ENCODE measurements around the gene LHFPL3.
"Not testable (repeated sequence)": the region's sequence is repeated elsewhere in the genome, so short reads cannot be mapped to it uniquely, and the experiment has no call there.

LHFPL3 gene

DNA sequence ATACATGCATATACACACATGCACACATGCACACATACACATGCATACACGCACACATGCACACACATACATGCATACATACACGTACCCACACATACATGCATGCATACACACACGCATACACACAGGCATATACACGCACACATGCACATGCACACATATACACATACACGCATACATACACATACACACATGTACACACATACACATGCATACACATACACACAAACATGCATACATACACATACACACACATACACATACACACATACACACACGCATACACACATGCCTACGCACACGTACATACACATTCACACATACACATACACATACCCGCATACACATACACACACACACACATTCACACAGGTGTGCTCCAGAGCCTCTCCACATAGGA is 604.6 kb downstream of the LHFPL3 start:
- Histone ChIP-seq H3K9me3 (ENCODE audit: severe bottlenecking) (no peaks in the 10 kb centered on the region), H3K36me3 (no peaks in the 10 kb centered on the region), H3K4me3 (ENCODE audit: low read depth, low read length) (no peak overlapping the region), H3K27ac (no peak overlapping the region), H3K27me3 (ENCODE audit: insufficient read depth, low read depth, severe bottlenecking) (no peaks in the 10 kb centered on the region)
- DNase-seq, result no peak
- TF ChIP-seq, protein P1, sequence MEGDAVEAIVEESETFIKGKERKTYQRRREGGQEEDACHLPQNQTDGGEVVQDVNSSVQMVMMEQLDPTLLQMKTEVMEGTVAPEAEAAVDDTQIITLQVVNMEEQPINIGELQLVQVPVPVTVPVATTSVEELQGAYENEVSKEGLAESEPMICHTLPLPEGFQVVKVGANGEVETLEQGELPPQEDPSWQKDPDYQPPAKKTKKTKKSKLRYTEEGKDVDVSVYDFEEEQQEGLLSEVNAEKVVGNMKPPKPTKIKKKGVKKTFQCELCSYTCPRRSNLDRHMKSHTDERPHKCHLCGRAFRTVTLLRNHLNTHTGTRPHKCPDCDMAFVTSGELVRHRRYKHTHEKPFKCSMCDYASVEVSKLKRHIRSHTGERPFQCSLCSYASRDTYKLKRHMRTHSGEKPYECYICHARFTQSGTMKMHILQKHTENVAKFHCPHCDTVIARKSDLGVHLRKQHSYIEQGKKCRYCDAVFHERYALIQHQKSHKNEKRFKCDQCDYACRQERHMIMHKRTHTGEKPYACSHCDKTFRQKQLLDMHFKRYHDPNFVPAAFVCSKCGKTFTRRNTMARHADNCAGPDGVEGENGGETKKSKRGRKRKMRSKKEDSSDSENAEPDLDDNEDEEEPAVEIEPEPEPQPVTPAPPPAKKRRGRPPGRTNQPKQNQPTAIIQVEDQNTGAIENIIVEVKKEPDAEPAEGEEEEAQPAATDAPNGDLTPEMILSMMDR (IDR thresholded peaks at IDR 0.05; ENCODE audit: low read depth, low read length), result no peak

DNA sequence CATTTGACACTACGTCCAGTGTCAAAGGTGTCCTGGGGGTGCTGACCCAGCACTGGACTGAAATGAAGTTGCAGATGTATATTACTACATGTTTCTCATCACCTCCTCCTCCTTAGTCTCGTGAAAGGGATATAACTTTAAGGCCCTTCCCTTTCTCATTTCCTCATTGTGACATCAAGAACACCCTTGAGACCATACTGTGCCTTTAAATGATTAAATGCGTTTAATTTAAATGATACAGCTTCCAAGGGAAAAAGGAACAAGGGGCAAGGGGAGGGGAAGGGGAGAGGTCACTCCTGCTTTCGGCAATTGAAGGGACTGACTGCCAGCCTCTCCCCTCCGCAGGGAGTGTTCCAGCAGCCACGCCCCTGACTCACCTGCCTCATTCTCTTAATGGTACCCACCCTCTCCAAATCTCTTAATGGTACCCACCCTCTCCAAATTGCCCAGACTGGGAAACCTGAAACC is 605.2 kb downstream of the LHFPL3 start:
- Histone ChIP-seq H3K9me3 (ENCODE audit: severe bottlenecking) (no peaks in the 10 kb centered on the region), H3K27me3 (ENCODE audit: insufficient read depth, low read depth, severe bottlenecking) (no peaks in the 10 kb centered on the region), H3K4me3 (ENCODE audit: low read depth, low read length) (no peak overlapping the region), H3K27ac (no peak overlapping the region), H3K36me3 (no peaks in the 10 kb centered on the region)
- no peak for DNase-seq
- TF ChIP-seq, protein P1 (IDR thresholded peaks at IDR 0.05; ENCODE audit: low read depth, low read length), result no peak

GRCh38 chr7:104934665-104935064 is 606.3 kb downstream of the LHFPL3 start:
- no peak for DNase-seq
- TF ChIP-seq, protein P1 (IDR thresholded peaks at IDR 0.05; ENCODE audit: low read depth, low read length), result no peak
- no peak overlapping the region for H3K27ac ChIP-seq
- no peaks in the 10 kb centered on the region for H3K27me3 ChIP-seq (ENCODE audit: insufficient read depth, low read depth, severe bottlenecking)
- no peaks in the 10 kb centered on the region for H3K36me3 ChIP-seq
- no peaks in the 10 kb centered on the region for H3K9me3 ChIP-seq (ENCODE audit: severe bottlenecking)
- no peak overlapping the region for H3K4me3 ChIP-seq (ENCODE audit: low read depth, low read length)

DNA sequence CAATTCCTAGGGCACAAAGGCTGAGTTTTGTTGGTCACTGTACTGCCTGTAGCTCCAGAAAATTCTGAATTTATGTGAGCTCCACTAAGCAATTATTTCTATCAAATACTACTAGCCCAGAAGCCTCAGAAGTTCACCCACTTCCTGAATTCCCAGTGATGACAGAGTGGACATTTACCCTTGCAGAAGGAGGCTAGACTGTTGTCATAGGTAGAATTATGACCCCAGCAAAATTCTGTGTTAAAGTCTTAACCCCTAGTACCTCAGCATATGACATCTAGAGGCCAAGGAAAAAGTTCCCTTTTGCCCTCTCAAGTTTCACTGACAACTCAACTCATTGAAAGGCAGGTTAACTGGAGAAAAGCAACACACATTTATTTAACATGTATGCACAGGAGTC is 606.9 kb downstream of the LHFPL3 start:
- Histone ChIP-seq H3K4me3 (ENCODE audit: low read depth, low read length) (no peak overlapping the region), H3K27ac (no peak overlapping the region), H3K9me3 (ENCODE audit: severe bottlenecking) (no peaks in the 10 kb centered on the region), H3K36me3 (no peaks in the 10 kb centered on the region), H3K27me3 (ENCODE audit: insufficient read depth, low read depth, severe bottlenecking) (no peaks in the 10 kb centered on the region)
- DNase-seq, result no peak
- TF ChIP-seq, protein P1 (IDR thresholded peaks at IDR 0.05; ENCODE audit: low read depth, low read length), result no peak

DNA sequence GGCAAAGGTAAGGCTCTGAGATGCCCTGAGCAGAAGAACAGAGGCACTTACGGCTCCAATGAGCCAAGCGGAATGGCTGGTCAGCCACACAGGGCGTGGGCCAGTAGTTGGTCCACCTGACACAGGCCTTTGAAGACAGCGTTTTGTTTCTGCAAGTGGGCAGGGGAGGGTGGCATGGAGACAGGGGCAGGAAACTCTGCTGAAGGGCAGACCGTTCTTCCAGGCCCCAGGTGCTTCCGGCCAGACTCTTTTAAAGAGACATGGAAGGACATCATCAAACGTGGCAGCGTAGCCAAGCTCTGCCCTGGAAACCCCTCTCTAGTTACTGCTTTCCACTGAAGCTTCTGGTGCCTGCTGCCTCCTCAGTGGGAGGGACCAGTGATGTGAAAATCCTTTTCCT is 608.1 kb downstream of the LHFPL3 start:
- Histone ChIP-seq H3K27ac (no peak overlapping the region), H3K4me3 (ENCODE audit: low read depth, low read length) (no peak overlapping the region), H3K27me3 (ENCODE audit: insufficient read depth, low read depth, severe bottlenecking) (no peaks in the 10 kb centered on the region), H3K36me3 (no peaks in the 10 kb centered on the region), H3K9me3 (ENCODE audit: severe bottlenecking) (no peaks in the 10 kb centered on the region)
- TF ChIP-seq, protein P1 (IDR thresholded peaks at IDR 0.05; ENCODE audit: low read depth, low read length), result no peak
- no peak for DNase-seq

DNA sequence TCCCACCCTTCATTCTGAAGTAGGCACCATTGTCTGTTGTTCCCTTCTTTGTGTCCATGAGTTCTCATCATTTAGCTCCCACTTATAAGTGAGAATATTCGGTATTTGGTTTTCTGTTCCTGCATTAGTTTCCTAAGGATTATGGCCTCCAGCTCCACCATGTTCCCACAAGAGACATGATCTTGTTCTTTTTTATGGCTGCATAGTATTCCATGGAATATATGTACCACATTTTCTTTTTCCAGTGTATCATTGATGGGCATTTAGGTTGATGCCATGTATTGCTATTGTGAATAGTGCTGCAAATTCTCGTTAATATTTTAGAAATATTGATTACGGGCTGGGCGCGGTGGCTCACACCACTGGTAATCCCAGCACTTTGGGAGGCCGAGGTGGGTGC is 609.1 kb downstream of the LHFPL3 start:
- not testable (repeated sequence) for H3K36me3 ChIP-seq; H3K4me3 ChIP-seq (ENCODE audit: low read depth, low read length); H3K27ac ChIP-seq

More for the DNA sequence above, 609.1 kb downstream of the LHFPL3 start:
- not testable (repeated sequence) for H3K27me3 ChIP-seq (ENCODE audit: insufficient read depth, low read depth, severe bottlenecking); H3K9me3 ChIP-seq (ENCODE audit: severe bottlenecking); DNase-seq
